K562 (cell line): ENCODE measurements around the gene PRR19.

Source experiments
- CHD1 ChIP-seq: fragments of 200-600 bp; sonication (generic); IDR thresholded peaks from one replicate; pipeline ENCODE4 v1.6.1; 2012; ENCODE audit warnings: mild to moderate bottlenecking, moderate library complexity, low read length, inconsistent platforms
- FOSL1 ChIP-seq: fragments of 200-800 bp; sonication (Bioruptor generic); conservative IDR thresholded peaks from 2 replicates; pipeline ENCODE4 v1.6.1; 2016; ENCODE audit warnings: missing genetic modification characterization, missing compliant biosample characterization
- MED1 ChIP-seq: sonication (generic); formaldehyde crosslinking; IDR thresholded peaks from 2 replicates; pipeline ENCODE4 v1.8.1; 2023; ENCODE audit warnings: missing genetic modification reagents, borderline replicate concordance
- NFE2L1 ChIP-seq: fragments of 450-650 bp; IDR thresholded peaks from 2 replicates; pipeline ENCODE4 v1.6.1; 2016; ENCODE audit warnings: missing genetic modification characterization, low read depth, mild to moderate bottlenecking, missing compliant biosample characterization, moderate library complexity, borderline replicate concordance
- NFIC ChIP-seq: fragments of 450-650 bp; IDR thresholded peaks from 2 replicates; pipeline ENCODE4 v1.6.1; 2017; ENCODE audit warnings: mild to moderate bottlenecking, inconsistent platforms
- POLR2A ChIP-seq: fragments of 450-650 bp; conservative IDR thresholded peaks from 2 replicates; pipeline ENCODE4 v1.6.1; 2016
- ZNF274 ChIP-seq: IDR thresholded peaks from 2 replicates; pipeline ENCODE4 v1.6.1; 2011; ENCODE audit warnings: low read depth, mild to moderate bottlenecking, low read length, moderate library complexity, borderline replicate concordance
- TF ChIP-seq, protein P1 (sequence below), 3 experiments: IDR thresholded peaks in 2 of 3; conservative IDR thresholded peaks in 1 of 3; 2 replicates each; pipeline ENCODE4 v1.5.1; 2011 to 2012; ENCODE audit warnings: low read length in 3 of 3, mild to moderate bottlenecking in 3 of 3, control low read depth in 2 of 3, improper control_type of control experiment in 1 of 3, inconsistent platforms in 1 of 3, low read depth in 1 of 3, mixed read lengths in 1 of 3, moderate library complexity in 1 of 3; ENCODE audit not compliant: insufficient read depth in 2 of 3

DNA sequence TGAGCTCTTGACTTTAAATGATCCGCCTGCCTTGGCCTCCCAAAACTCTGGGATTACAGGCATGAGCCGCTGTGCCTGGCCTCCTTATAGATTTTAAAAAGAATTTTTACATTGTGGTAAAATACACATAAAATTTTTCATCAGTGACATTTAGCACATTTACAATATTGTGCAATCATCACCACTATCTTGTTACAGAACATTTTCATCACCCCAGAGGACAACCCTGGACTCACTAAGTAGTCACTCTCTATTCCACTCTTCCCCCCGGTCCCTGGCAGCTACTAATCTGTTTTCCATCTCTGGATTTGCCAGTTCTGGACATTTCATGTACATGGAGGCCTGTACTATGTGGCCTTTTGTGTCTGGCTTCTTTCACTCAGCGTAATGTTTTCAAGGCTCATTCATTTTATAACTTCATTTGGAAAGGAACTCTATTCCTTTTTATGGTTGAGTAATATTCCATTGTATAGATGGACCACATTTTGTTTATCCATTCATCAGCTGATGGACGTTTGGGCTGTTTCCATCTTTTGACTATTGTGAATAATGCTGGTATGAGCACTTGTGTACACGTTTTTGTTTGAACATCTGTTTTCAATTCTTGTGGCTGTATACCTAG lies 43.4 kb downstream of the PRR19 start:
- no peak for TF ChIP-seq NFE2L1 (tag)
- TF ChIP-seq FOSL1 (tag) = no peak
- no peak for TF ChIP-seq ZNF274
- TF ChIP-seq, protein P1, sequence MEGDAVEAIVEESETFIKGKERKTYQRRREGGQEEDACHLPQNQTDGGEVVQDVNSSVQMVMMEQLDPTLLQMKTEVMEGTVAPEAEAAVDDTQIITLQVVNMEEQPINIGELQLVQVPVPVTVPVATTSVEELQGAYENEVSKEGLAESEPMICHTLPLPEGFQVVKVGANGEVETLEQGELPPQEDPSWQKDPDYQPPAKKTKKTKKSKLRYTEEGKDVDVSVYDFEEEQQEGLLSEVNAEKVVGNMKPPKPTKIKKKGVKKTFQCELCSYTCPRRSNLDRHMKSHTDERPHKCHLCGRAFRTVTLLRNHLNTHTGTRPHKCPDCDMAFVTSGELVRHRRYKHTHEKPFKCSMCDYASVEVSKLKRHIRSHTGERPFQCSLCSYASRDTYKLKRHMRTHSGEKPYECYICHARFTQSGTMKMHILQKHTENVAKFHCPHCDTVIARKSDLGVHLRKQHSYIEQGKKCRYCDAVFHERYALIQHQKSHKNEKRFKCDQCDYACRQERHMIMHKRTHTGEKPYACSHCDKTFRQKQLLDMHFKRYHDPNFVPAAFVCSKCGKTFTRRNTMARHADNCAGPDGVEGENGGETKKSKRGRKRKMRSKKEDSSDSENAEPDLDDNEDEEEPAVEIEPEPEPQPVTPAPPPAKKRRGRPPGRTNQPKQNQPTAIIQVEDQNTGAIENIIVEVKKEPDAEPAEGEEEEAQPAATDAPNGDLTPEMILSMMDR (IDR thresholded peaks at IDR 0.05 in 2 of 3, conservative IDR thresholded peaks at IDR 0.05 in 1 of 3; ENCODE audit: insufficient read depth in 2 of 3, low read depth in 1 of 3, low read length in 3 of 3) = no peak
- TF ChIP-seq NFIC = no peak
- TF ChIP-seq CHD1 = no peak
- no peak for TF ChIP-seq POLR2A
- TF ChIP-seq MED1 (CRISPR knock-in tag) = no peak
